Spleen (tissue), 11 donors: ENCODE measurements around the gene LRP1B. TPM values are rescaled to one million over a fixed set of nuclear protein-coding genes. Genes with fewer than 3 reads are reported as not detected.

Experiments
- DNase-seq: peaks from one replicate; pipeline ENCODE4 v3.0.0-alpha.2; 2020
- H3K27ac ChIP-seq, 8 donors: fragments of 200-600 bp; sonication (generic) in 7 of 8; 1 replicate in 4 of 8; 2 replicates in 4 of 8; pipeline versions ENCODE4 v1.5.0 to v1.8.0; 2016 to 2021; ENCODE audit warnings: inconsistent platforms in 4 of 8, mild to moderate bottlenecking in 4 of 8, moderate library complexity in 1 of 8
- H3K27me3 ChIP-seq, 7 donors: fragments of 200-600 bp; sonication (generic) in 6 of 7; replicated peaks in 1 of 7; 1 replicate in 4 of 7; 2 replicates in 3 of 7; pipeline versions ENCODE4 v1.5.0 to v1.8.0; 2016 to 2021; ENCODE audit warnings: inconsistent platforms in 3 of 7, mild to moderate bottlenecking in 1 of 7
- H3K36me3 ChIP-seq, 6 donors: fragments of 200-600 bp; sonication (generic) in 5 of 6; 1 replicate in 4 of 6; 2 replicates in 2 of 6; pipeline versions ENCODE4 v1.5.0 to v1.8.0; 2016 to 2021; ENCODE audit warnings: inconsistent platforms in 2 of 6
- H3K4me1 ChIP-seq, 6 donors: fragments of 200-600 bp; sonication (generic) in 5 of 6; 1 replicate in 3 of 6; 2 replicates in 3 of 6; pipeline versions ENCODE4 v1.5.0 to v1.8.0; 2016 to 2021; ENCODE audit warnings: inconsistent platforms in 3 of 6
- H3K4me3 ChIP-seq, 8 donors: fragments of 200-600 bp; sonication (generic) in 7 of 8; 1 replicate in 4 of 8; 2 replicates in 4 of 8; pipeline versions ENCODE4 v1.5.0 to v1.8.0; 2016 to 2021; ENCODE audit warnings: inconsistent platforms in 4 of 8, mild to moderate bottlenecking in 4 of 8, moderate library complexity in 2 of 8
- H3K9me3 ChIP-seq, 8 donors: fragments of 200-600 bp; sonication (generic) in 7 of 8; 1 replicate in 4 of 8; 2 replicates in 4 of 8; pipeline versions ENCODE4 v1.5.0 to v1.8.0; 2016 to 2021; ENCODE audit warnings: inconsistent platforms in 4 of 8
- POLR2A ChIP-seq, 3 donors: fragments of 450-650 bp; IDR thresholded peaks; one replicate each; pipeline ENCODE4 v1.5.1; 2017; ENCODE audit warnings: antibody characterized with exemption in 3 of 3, mild to moderate bottlenecking in 1 of 3
- POLR2AphosphoS5 ChIP-seq, 3 donors: sonication (generic); formaldehyde crosslinking; IDR thresholded peaks; one replicate each; pipeline ENCODE4 v1.5.1; 2017; ENCODE audit warnings: antibody characterized with exemption in 3 of 3
- WGBS, 5 donors: extraction: QIAGEN DNeasy Blood & Tissue Kit in 3 of 5; methylation state at CpG; one replicate each; pipeline versions ENCODE4 v1.1.5 to v1.1.7; 2013 to 2018; 5-methylcytosine and 5-hydroxymethylcytosine counted together
- intact Hi-C: fragments of 100-400 bp; cut with DNase I; formaldehyde crosslinking; loops from one replicate; pipeline ENCODE4 v1.15.0; 2023; ENCODE audit warnings: low total_unique reads
- polyA plus RNA-seq, 3 donors: library from polyadenylated mRNA; stranded (reverse); fragments of 200-250 nt; gene quantifications; one replicate each; pipeline ENCODE4 v1.2.1, GENCODE V29; 2013
- total RNA-seq, 7 donors: library from RNA; depleted of rRNA in 3 of 7; stranded (reverse); fragments of >200 nt in 3 of 7; fragmentation: NEBNext Ultra II Directional in 4 of 7; extraction: Animal tissue kit (Norgen Biotek cat#: 25700) in 4 of 7; gene quantifications; one replicate each; pipeline versions ENCODE4 v1.1.0 to v1.2.1, GENCODE V29; 2016 to 2021
- TF ChIP-seq, protein P1 (sequence below), 11 experiments: fragments of 200-600 bp in 7 of 11; fragments of 450-650 bp in 4 of 11; sonication (generic) in 4 of 11; IDR thresholded peaks in 8 of 11; conservative IDR thresholded peaks in 3 of 11; 1 replicate in 7 of 11; 2 replicates in 4 of 11; pipeline versions ENCODE4 v1.4.0 to v1.8.0; 2016 to 2021; ENCODE audit warnings: antibody characterized with exemption in 11 of 11, inconsistent platforms in 4 of 11, mild to moderate bottlenecking in 1 of 11
- donor health status: healthy with polysubstance abuse.
- donor health status: DM: no; HTN: no; CAD: no; lungs with moderate emphysema.
- donor health status: DM: no; HTN: no; CAD: no.
- donor health status: Bipolar disorder and iron deficiency.
- donor health status: healthy.
- donor health status: DM: no; HTN: no; CAD: no.
- donor health status: DM: yes; HTN: yes; CAD: no.

Gene LRP1B
- total and polyA plus RNA-seq, 10 donors = 0.02 to 0.85 (median 0.08) TPM; not detected in 2

DNA sequence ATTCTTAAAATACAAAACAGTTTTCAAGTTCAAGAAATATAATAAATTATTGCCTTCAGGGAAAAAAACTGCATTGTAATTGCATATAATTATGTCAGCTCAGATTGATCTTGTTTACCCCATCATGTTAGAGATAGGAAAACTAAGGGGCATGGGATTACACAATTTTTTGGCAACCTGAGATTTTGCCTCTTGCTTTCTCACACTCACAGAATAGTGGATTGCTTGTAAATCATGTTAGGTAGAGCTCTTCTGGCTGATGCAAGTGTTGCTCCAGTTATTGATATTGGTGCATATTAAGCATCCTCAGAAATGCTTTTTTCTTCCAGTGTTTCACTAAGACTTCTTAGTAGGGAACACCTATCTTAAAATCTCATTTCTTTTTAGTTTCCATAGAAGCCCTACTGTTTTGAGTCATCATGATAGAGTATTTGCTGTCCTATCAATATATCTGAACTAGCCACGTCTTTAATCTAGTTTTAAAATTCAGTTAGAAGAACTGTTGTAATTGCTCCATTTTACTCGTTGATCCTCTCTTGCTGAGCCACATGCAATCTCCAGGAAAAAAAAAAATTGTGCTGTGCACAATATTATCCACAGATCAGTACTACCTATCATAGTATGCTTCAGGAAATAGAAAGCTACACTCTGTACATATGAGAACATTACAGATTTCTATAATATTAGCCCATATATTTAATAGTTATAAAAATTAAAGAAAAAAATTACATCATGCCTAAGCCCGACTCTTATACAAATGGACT, 393.1 kb downstream of the LRP1B start:
- H3K4me1 ChIP-seq = no peaks in the 10 kb centered on the region
- 35 to 52% (median 39%) methylated on average over 3 of the region's 3 CpGs for WGBS, 5 donors
- no peak for DNase-seq
- TF ChIP-seq POLR2A (IDR thresholded peaks at IDR 0.05) = no peak
- TF ChIP-seq POLR2AphosphoS5 (IDR thresholded peaks at IDR 0.05) = no peak
- TF ChIP-seq, protein P1, sequence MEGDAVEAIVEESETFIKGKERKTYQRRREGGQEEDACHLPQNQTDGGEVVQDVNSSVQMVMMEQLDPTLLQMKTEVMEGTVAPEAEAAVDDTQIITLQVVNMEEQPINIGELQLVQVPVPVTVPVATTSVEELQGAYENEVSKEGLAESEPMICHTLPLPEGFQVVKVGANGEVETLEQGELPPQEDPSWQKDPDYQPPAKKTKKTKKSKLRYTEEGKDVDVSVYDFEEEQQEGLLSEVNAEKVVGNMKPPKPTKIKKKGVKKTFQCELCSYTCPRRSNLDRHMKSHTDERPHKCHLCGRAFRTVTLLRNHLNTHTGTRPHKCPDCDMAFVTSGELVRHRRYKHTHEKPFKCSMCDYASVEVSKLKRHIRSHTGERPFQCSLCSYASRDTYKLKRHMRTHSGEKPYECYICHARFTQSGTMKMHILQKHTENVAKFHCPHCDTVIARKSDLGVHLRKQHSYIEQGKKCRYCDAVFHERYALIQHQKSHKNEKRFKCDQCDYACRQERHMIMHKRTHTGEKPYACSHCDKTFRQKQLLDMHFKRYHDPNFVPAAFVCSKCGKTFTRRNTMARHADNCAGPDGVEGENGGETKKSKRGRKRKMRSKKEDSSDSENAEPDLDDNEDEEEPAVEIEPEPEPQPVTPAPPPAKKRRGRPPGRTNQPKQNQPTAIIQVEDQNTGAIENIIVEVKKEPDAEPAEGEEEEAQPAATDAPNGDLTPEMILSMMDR (IDR thresholded peaks at IDR 0.05 in 8 of 11, conservative IDR thresholded peaks at IDR 0.05 in 3 of 11) = no peak
- no peaks in the 10 kb centered on the region for H3K36me3 ChIP-seq
- intact Hi-C loops = no loop called here
- no peaks in the 10 kb centered on the region for H3K9me3 ChIP-seq
- no peak overlapping the region for H3K4me3 ChIP-seq
- H3K27me3 ChIP-seq = no peaks in the 10 kb centered on the region
- H3K27ac ChIP-seq = no peak overlapping the region

DNA sequence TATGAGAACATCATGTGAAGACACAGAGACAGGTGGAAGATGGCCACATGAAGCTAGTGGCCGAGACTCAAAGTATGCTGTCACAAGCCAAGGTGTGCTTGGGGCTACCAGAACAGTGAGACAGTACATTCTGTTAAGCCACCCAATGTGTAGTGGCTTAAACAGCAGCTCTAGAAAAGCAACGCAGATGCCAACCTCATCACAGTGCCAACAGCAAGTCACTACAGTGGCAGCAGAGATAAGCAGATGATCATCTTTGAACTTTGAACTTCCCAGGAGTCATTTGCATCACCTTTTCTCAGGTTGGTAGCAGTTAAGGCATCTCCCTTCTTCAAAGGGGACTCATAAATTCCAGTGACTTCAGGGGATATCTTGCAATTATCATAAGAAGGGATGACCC, 394.4 kb downstream of the LRP1B start:
- DNase-seq = no peak
- Histone ChIP-seq H3K4me1 (no peaks in the 10 kb centered on the region), H3K36me3 (no peaks in the 10 kb centered on the region), H3K27me3 (no peaks in the 10 kb centered on the region), H3K4me3 (no peak overlapping the region), H3K9me3 (peaks cover 0 to under 1% (median 0%) of the 10 kb centered on the region in 8 donors), H3K27ac (no peak overlapping the region)
- TF ChIP-seq POLR2A (IDR thresholded peaks at IDR 0.05) = no peak
- TF ChIP-seq POLR2AphosphoS5 (IDR thresholded peaks at IDR 0.05) = no peak
- 77 to 93% (median 86%) methylated on average over 2 of the region's 2 CpGs for WGBS, 5 donors
- intact Hi-C loops = no loop called here

DNA sequence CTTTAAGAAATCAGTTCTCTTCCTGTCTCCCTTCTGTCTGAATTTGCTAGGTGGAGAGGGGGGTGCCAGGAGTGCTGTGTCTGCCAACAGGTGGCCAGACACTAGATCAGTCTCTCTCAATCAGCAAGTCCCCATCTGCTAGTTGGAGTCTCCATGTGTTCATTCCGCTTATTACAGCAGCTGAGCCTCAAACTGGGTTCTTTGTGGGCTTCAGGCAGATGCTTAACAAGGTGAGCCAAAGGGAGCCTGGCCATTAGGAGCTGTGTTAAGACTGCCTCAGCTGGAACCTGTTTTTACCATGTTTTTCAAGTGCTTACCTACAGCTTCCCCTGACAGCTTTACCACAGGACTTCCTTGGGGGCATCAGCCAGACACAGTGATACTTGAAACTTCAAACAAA, 401.9 kb downstream of the LRP1B start:
- Histone ChIP-seq H3K9me3 (peaks cover 0 to 14% (median 0%) of the 10 kb centered on the region in 8 donors), H3K36me3 (no peaks in the 10 kb centered on the region), H3K27me3 (no peaks in the 10 kb centered on the region), H3K27ac (no peak overlapping the region), H3K4me1 (no peaks in the 10 kb centered on the region), H3K4me3 (no peak overlapping the region)
- TF ChIP-seq POLR2AphosphoS5 (IDR thresholded peaks at IDR 0.05) (no peak), POLR2A (IDR thresholded peaks at IDR 0.05) (no peak)
- TF ChIP-seq, protein P1 (IDR thresholded peaks at IDR 0.05 in 8 of 11, conservative IDR thresholded peaks at IDR 0.05 in 3 of 11) = no peak
- no peak for DNase-seq
- 71 to 100% (median 79%) methylated on average over 1 of the region's 1 CpG for WGBS, 5 donors
- intact Hi-C loops = no loop called here

DNA sequence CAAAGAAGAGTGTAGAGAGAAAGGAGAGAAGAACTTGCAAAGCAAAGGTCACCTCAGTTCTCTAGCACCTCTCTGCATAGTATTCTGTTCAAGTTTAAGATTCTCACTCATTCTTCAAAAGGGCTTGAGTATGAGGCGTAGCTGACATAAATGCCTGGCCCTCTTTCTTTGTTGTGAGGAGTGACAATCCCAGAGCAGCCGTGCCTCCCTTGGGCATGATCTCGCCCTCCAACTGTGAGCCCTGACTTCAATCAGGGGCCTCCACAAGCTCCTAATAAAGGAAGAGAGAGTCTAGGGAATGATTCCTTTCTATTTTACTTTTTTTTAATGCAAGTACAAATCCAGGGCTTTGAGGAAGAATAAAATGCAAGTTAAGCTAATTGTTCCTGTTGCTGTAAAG, 402.7 kb downstream of the LRP1B start:
- no peak for DNase-seq
- Histone ChIP-seq H3K27ac (no peak overlapping the region), H3K4me3 (no peak overlapping the region), H3K9me3 (peaks cover 0 to 14% (median 0%) of the 10 kb centered on the region in 8 donors), H3K36me3 (no peaks in the 10 kb centered on the region), H3K4me1 (no peaks in the 10 kb centered on the region), H3K27me3 (no peaks in the 10 kb centered on the region)
- TF ChIP-seq POLR2A (IDR thresholded peaks at IDR 0.05) = no peak
- 65 to 76% (median 66%) methylated on average over 3 of the region's 3 CpGs for WGBS, 5 donors
- intact Hi-C loops = no loop called here

DNA sequence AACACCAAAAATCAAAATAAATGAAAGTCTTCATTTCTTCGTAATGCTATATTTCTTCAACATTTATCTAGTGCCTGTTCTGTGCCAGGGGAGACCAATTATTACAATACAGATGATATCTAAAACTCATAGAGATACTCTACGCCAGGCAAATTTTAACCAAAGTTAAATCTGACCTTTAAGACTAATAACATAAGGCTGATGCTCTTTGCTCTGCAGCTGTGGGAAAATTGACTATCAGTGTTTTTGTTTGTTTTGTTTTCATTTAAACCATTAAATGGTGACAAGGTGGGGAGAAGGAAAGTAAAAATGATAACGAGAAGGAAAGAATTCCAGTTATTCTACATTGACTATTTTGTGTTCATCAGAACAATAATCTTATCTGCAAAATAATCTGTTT, 406.4 kb downstream of the LRP1B start:
- DNase-seq = no peak
- Histone ChIP-seq H3K27ac (no peak overlapping the region), H3K4me1 (no peaks in the 10 kb centered on the region), H3K9me3 (peaks cover 0 to 6% (median 0%) of the 10 kb centered on the region in 8 donors), H3K4me3 (no peak overlapping the region), H3K36me3 (no peaks in the 10 kb centered on the region), H3K27me3 (no peaks in the 10 kb centered on the region)
- TF ChIP-seq POLR2AphosphoS5 (IDR thresholded peaks at IDR 0.05) = no peak
- TF ChIP-seq POLR2A (IDR thresholded peaks at IDR 0.05) = no peak
- TF ChIP-seq, protein P1 (IDR thresholded peaks at IDR 0.05 in 8 of 11, conservative IDR thresholded peaks at IDR 0.05 in 3 of 11) = no peak
- WGBS, 5 donors = 80 to 90% (median 85%) methylated on average over 3 of the region's 3 CpGs
- intact Hi-C loops = no loop called here
